HG03025 (cell line): ENCODE results near the gene TMEM219.
"Not testable (repeated sequence)": the region's sequence is repeated elsewhere in the genome, so short reads cannot be mapped to it uniquely, and the experiment has no call there.

Source experiments
- ATAC-seq: cut with Tn5 transposase; IDR thresholded peaks from one replicate; pipeline ENCODE4 v1.9.1; 2021; ENCODE audit warnings: mild to moderate bottlenecking, moderate library complexity; ENCODE audit not compliant: unreplicated experiment, low FRiP score

The TMEM219 gene

GRCh38 chr16:29961479-29962343 is at the start of gene TMEM219:
Gene TMEM219, plus strand, starts transcription at chr16:29962079. Its CDS starts 1,065 bp downstream, at chr16:29963144.
- ATAC-seq = peak; percentile 76

GRCh38 chr16:29912087-29912486 is 49.8 kb upstream of the TMEM219 start:
- ATAC-seq = no peak

GRCh38 chr16:29913514-29913913 is 48.4 kb upstream of the TMEM219 start:
- no peak for ATAC-seq

GRCh38 chr16:29915590-29916247 is 46.2 kb upstream of the TMEM219 start:
- ATAC-seq = no peak

GRCh38 chr16:29916979-29917378 is 44.9 kb upstream of the TMEM219 start:
- ATAC-seq = no peak

GRCh38 chr16:29920288-29921033 is 41.4 kb upstream of the TMEM219 start:
- no peak for ATAC-seq

GRCh38 chr16:29921034-29921385 is 40.9 kb upstream of the TMEM219 start:
- ATAC-seq = no peak

GRCh38 chr16:29922326-29922725 is 39.6 kb upstream of the TMEM219 start:
- ATAC-seq = no peak

GRCh38 chr16:29922986-29923501 is 38.8 kb upstream of the TMEM219 start:
- ATAC-seq = no peak

- ATAC-seq = no peak
These were observed 36.6 kb upstream of the TMEM219 start for GRCh38 chr16:29925105-29925756.

- ATAC-seq = peak; percentile 74
These were observed 35.8 kb upstream of the TMEM219 start, which contains the start of gene KCTD13 for GRCh38 chr16:29925781-29926710. Gene KCTD13, minus strand, starts transcription at chr16:29926226. Its CDS starts 193 bp downstream, at chr16:29926033.

- no peak for ATAC-seq
These were observed 35.2 kb upstream of the TMEM219 start for GRCh38 chr16:29926711-29927052.

GRCh38 chr16:29927070-29927905 is 34.6 kb upstream of the TMEM219 start:
- ATAC-seq = no peak

- not testable (repeated sequence) for ATAC-seq
These were observed 30.1 kb upstream of the TMEM219 start for GRCh38 chr16:29931750-29932149.

GRCh38 chr16:29940656-29941055 is 21.2 kb upstream of the TMEM219 start:
- no peak for ATAC-seq

GRCh38 chr16:29943846-29944799 is 17.8 kb upstream of the TMEM219 start:
- ATAC-seq = no peak

- no peak for ATAC-seq
These were observed 14.0 kb upstream of the TMEM219 start for GRCh38 chr16:29947897-29948296.
